OCI-LY7 (cell line): ENCODE results near the gene CREG2. TPM values are rescaled to one million over a fixed set of nuclear protein-coding genes. Genes with fewer than 3 reads are reported as not detected.

Experiments
- BruUV-seq: library from RNA; stranded (reverse); fragments of 400-500 nt; replicated peaks from 2 replicates; lab custom pipeline; 2021; lab: Mats Ljungman, UMichigan
- CTCF ChIA-PET: fragments of 300-600 bp; sonication (Branson Sonifier 250); formaldehyde crosslinking; loops from one replicate; lab custom pipeline; 2022; ENCODE audit warnings: antibody characterized with exemption; ENCODE audit not compliant: unreplicated experiment; lab: Charles Lee
- POLR2A ChIA-PET: fragments of 300-600 bp; sonication (Branson Sonifier 250); formaldehyde crosslinking; loops from one replicate; lab custom pipeline; 2022; ENCODE audit warnings: antibody characterized with exemption; lab: Charles Lee
- DNase-seq: peaks from one replicate; pipeline ENCODE4 v3.0.0-alpha.2; 2015; ENCODE audit warnings: low spot score
- H2AFZ ChIP-seq: fragments of 200-600 bp; sonication (generic), shearing (Covaris generic); 2 replicates; pipeline ENCODE4 v1.6.1; 2014; ENCODE audit warnings: mild to moderate bottlenecking, antibody characterized with exemption, low read length, moderate library complexity
- H3K27ac ChIP-seq: fragments of 200-600 bp; sonication (generic); 2 replicates; pipeline ENCODE4 v1.5.1; 2014; ENCODE audit warnings: mixed run types, low read depth, mild to moderate bottlenecking, moderate library complexity, low read length, inconsistent platforms; ENCODE audit not compliant: poor library complexity, severe bottlenecking
- H3K36me3 ChIP-seq: fragments of 200-600 bp; sonication (generic); 2 replicates; pipeline ENCODE4 v1.6.1; 2014; ENCODE audit warnings: mild to moderate bottlenecking, antibody characterized with exemption, low read length, moderate library complexity, mixed read lengths; ENCODE audit not compliant: insufficient read depth
- H3K4me1 ChIP-seq: fragments of 200-600 bp; sonication (generic); 2 replicates; pipeline ENCODE4 v1.5.1; 2014; ENCODE audit warnings: mild to moderate bottlenecking, low read length; ENCODE audit not compliant: insufficient read depth, poor library complexity, severe bottlenecking
- H3K4me2 ChIP-seq: fragments of 200-600 bp; sonication (generic); 2 replicates; pipeline ENCODE4 v1.6.1; 2014; ENCODE audit warnings: mild to moderate bottlenecking, low read length
- H3K4me3 ChIP-seq: fragments of 200-600 bp; sonication (generic); 2 replicates; pipeline ENCODE4 v1.5.1; 2014; ENCODE audit warnings: mild to moderate bottlenecking, low read depth, low read length; ENCODE audit not compliant: poor library complexity, severe bottlenecking
- H3K79me2 ChIP-seq: fragments of 200-600 bp; sonication (generic); 2 replicates; pipeline ENCODE4 v1.6.1; 2016; ENCODE audit warnings: low read depth, mild to moderate bottlenecking, low read length, moderate library complexity, mixed read lengths; ENCODE audit not compliant: insufficient read depth
- H3K9me2 ChIP-seq: fragments of 200-600 bp; sonication (generic); 2 replicates; pipeline ENCODE4 v1.6.1; 2016; ENCODE audit warnings: mild to moderate bottlenecking, low read length, mixed read lengths; ENCODE audit not compliant: insufficient read depth
- H3K9me3 ChIP-seq: fragments of 200-600 bp; sonication (generic); 2 replicates; pipeline ENCODE4 v1.6.1; 2014; ENCODE audit warnings: mild to moderate bottlenecking, mixed run types, low read length, mixed read lengths
- H4K20me1 ChIP-seq: fragments of 200-600 bp; sonication (generic); 2 replicates; pipeline ENCODE4 v1.6.1; 2014; ENCODE audit warnings: mild to moderate bottlenecking, antibody characterized with exemption, low read length, moderate library complexity, mixed read lengths; ENCODE audit not compliant: insufficient read depth
- EZH2phosphoT487 ChIP-seq: fragments of 200-600 bp; sonication (generic); IDR thresholded peaks from 2 replicates; pipeline ENCODE4 v1.6.1; 2018; ENCODE audit warnings: low read depth, borderline replicate concordance, mild to moderate bottlenecking, mixed run types, antibody characterized with exemption, low read length, moderate library complexity, mixed read lengths
- intact Hi-C: fragments of 100-400 bp; cut with micrococcal nuclease; formaldehyde crosslinking; loops from one replicate; pipeline ENCODE4 v1.10.0; 2022; ENCODE audit not compliant: unreplicated experiment
- total RNA-seq, 2 experiments: library from RNA; depleted of rRNA in 1 of 2; stranded (reverse); fragments of >200 nt in 1 of 2; shearing (Covaris generic) in 1 of 2; gene quantifications; 2 replicates each; pipeline ENCODE4 v1.2.3, GENCODE V29; 2014 to 2022
- TF ChIP-seq, protein P1 (sequence below): fragments of 200-600 bp; sonication (generic); conservative IDR thresholded peaks from 2 replicates; pipeline ENCODE4 v1.5.1; 2014; ENCODE audit warnings: mild to moderate bottlenecking, antibody characterized with exemption, low read length, moderate library complexity, mixed read lengths

Gene CREG2
- total RNA-seq, 2 experiments from 2014 or later = not detected

DNA sequence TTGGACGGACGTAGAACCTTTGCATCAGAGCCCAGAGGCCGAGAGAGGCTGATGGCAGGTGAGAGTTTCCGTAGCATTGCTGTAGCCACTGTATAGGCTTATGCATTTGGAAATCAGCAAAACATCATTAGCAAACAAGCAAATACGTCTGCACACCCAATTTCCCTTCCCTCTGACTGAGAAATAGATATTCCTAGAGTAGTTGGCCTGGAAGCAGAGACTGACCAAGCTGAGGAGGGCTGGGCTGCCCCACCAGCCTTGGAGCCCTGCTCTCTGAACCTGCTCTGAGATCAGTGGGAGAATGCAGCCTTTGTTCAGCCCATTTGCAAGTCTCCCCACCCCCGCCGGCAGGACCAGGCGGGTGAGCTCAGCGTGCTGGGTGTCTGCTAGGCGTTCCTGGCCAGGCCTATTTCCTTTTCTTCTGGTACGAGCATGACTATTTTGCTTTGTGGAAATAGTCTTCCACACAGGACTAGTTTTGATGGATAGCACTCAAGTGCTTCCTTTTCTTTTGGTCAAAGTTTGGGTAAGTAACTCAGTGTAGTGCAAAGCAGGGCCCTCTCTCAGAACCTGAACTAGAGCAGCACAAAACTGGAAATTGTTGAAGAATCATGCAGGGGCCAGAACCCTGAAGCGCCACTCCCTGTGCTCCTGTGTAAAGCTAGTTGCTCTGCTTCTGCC, 56.9 kb downstream of the CREG2 start:
- POLR2A ChIA-PET = interaction anchor here (0.7 kb wide), 1 partner anchor 135 kb away, joined by 3 read pairs; no protein-coding TSS in a partner anchor
- BruUV-seq = no TSS peak
- DNase-seq = no peak
- Histone ChIP-seq H3K4me1 (peaks cover 11% of the 10 kb centered on the region), H3K4me2 (no peak overlapping the region), H3K27ac (no peak overlapping the region), H2AFZ (no peak overlapping the region), H3K36me3 (no peaks in the 10 kb centered on the region), H3K79me2 (no peaks in the 10 kb centered on the region), H3K9me3 (no peaks in the 10 kb centered on the region; the same call in 1 of the 2 replicates), H4K20me1 (no peaks in the 10 kb centered on the region), H3K4me3 (no peak overlapping the region), H3K9me2 (no peaks in the 10 kb centered on the region)
- intact Hi-C loops = no loop called here
- CTCF ChIA-PET = no interaction called here
- TF ChIP-seq EZH2phosphoT487 = no peak
- TF ChIP-seq, protein P1, sequence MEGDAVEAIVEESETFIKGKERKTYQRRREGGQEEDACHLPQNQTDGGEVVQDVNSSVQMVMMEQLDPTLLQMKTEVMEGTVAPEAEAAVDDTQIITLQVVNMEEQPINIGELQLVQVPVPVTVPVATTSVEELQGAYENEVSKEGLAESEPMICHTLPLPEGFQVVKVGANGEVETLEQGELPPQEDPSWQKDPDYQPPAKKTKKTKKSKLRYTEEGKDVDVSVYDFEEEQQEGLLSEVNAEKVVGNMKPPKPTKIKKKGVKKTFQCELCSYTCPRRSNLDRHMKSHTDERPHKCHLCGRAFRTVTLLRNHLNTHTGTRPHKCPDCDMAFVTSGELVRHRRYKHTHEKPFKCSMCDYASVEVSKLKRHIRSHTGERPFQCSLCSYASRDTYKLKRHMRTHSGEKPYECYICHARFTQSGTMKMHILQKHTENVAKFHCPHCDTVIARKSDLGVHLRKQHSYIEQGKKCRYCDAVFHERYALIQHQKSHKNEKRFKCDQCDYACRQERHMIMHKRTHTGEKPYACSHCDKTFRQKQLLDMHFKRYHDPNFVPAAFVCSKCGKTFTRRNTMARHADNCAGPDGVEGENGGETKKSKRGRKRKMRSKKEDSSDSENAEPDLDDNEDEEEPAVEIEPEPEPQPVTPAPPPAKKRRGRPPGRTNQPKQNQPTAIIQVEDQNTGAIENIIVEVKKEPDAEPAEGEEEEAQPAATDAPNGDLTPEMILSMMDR = no peak

DNA sequence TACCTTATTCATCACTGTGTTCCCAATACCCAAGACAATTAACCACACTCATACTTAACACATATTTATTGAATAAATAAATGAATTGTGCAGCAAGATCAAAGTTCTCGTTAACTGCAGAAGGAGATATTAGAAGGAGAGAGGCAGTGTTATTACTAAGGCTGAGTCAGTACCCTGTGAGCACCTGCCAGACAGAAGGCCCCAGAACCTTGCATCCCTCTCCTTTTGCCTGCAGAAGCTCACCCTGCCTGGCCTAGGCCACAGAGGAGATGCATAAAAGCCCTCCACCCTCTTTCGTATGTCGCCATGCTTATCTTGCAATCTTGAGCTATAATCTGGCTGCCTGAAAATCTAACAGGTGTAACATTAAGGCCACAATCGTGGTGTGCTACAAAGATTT, 58.3 kb downstream of the CREG2 start:
- POLR2A ChIA-PET = interaction anchor here (0.6 kb wide), 1 partner anchor 12 kb away, joined by 3 read pairs; no protein-coding TSS in a partner anchor

More for the DNA sequence above, 58.3 kb downstream of the CREG2 start:
- H3K9me3 ChIP-seq = no peaks in the 10 kb centered on the region; the same call in 1 of the 2 replicates
- no peaks in the 10 kb centered on the region for H4K20me1 ChIP-seq
- CTCF ChIA-PET = no interaction called here
- H3K27ac ChIP-seq = no peak overlapping the region
- no TSS peak for BruUV-seq
- intact Hi-C loops = no loop called here
- no peaks in the 10 kb centered on the region for H3K79me2 ChIP-seq
- peak overlapping the region; percentile 45; the same call in 1 of the 2 replicates for H3K4me2 ChIP-seq
- no peaks in the 10 kb centered on the region for H3K36me3 ChIP-seq
- no peak overlapping the region for H3K4me3 ChIP-seq
- TF ChIP-seq, protein P1 = no peak
- TF ChIP-seq EZH2phosphoT487 = no peak
- H3K9me2 ChIP-seq = no peaks in the 10 kb centered on the region
- H2AFZ ChIP-seq = peak overlapping the region; percentile 84; the same call in 1 of the 2 replicates
- no peak for DNase-seq
- H3K4me1 ChIP-seq = peaks cover 11% of the 10 kb centered on the region
